Renal cortical epithelial cell (primary cell): ENCODE measurements around the gene TARS3. TPM values are rescaled to one million over a fixed set of nuclear protein-coding genes. Genes with fewer than 3 reads are reported as not detected.

Experiments
- DNase-seq: peaks from one replicate; pipeline ENCODE4 v3.0.0-alpha.2; 2011; ENCODE audit warnings: low read depth
- total RNA-seq: library from RNA; depleted of rRNA; stranded (reverse); fragments of >200 nt; gene quantifications from 2 replicates; pipeline ENCODE4 v1.2.3, GENCODE V29; 2014

The TARS3 gene
- total RNA-seq, 1 donor from 2014 or later, result 11.3 TPM

- DNase-seq, result no peak
These were observed 26.0 kb downstream of the TARS3 start for GRCh38 chr15:101698314-101698713.

- no peak for DNase-seq
These were observed 26.8 kb downstream of the TARS3 start for GRCh38 chr15:101697488-101697887.

- DNase-seq, result no peak
These were observed 27.4 kb downstream of the TARS3 start for GRCh38 chr15:101696829-101697228.

- DNase-seq, result no peak
These were observed 30.0 kb downstream of the TARS3 start for GRCh38 chr15:101694261-101694660.

- DNase-seq, result no peak
These were observed 31.3 kb downstream of the TARS3 start for GRCh38 chr15:101692801-101693598.

GRCh38 chr15:101689901-101690300 lies 34.4 kb downstream of the TARS3 start:
- no peak for DNase-seq

- no peak for DNase-seq
These were observed 37.6 kb downstream of the TARS3 start for GRCh38 chr15:101686718-101687117.

- DNase-seq, result no peak
These were observed 39.4 kb downstream of the TARS3 start for GRCh38 chr15:101684877-101685276.

- peak; percentile 67 for DNase-seq
These were observed 39.9 kb downstream of the TARS3 start for GRCh38 chr15:101684384-101684783.

- DNase-seq, result no peak
These were observed 44.5 kb downstream of the TARS3 start for GRCh38 chr15:101679806-101680205.

GRCh38 chr15:101676921-101677329 lies 47.3 kb downstream of the TARS3 start:
- DNase-seq, result no peak

- peak; percentile 84 for DNase-seq
These were observed 48.3 kb downstream of the TARS3 start for GRCh38 chr15:101675796-101676582.

GRCh38 chr15:101675015-101675414 lies 49.3 kb downstream of the TARS3 start:
- peak; percentile 48 for DNase-seq

GRCh38 chr15:101672298-101672697 lies 52.0 kb downstream of the TARS3 start:
- no peak for DNase-seq

GRCh38 chr15:101669744-101670143 lies 54.5 kb downstream of the TARS3 start:
- DNase-seq, result peak; percentile 19

- DNase-seq, result no peak
These were observed 56.4 kb downstream of the TARS3 start for GRCh38 chr15:101667881-101668280.

GRCh38 chr15:101664303-101664913 lies 59.9 kb downstream of the TARS3 start:
- no peak for DNase-seq

- no peak for DNase-seq
These were observed 62.1 kb downstream of the TARS3 start for GRCh38 chr15:101662203-101662602.

- no peak for DNase-seq
These were observed 64.3 kb downstream of the TARS3 start for GRCh38 chr15:101660005-101660404.

- peak; percentile 26 for DNase-seq
These were observed 66.1 kb downstream of the TARS3 start for GRCh38 chr15:101657968-101658784.

- DNase-seq, result no peak
These were observed 67.1 kb downstream of the TARS3 start for GRCh38 chr15:101657171-101657570.
